Endodermal cell (in vitro differentiated cells): Measurements from ENCODE around the gene AIG1. TPM values are rescaled to one million over a fixed set of nuclear protein-coding genes. Genes with fewer than 3 reads are reported as not detected.

Experiments used
- DNase-seq: peaks from one replicate; pipeline ENCODE4 v3.0.0-alpha.2; 2017
- H3K27ac ChIP-seq: 2 replicates; pipeline ENCODE4 v1.5.1; 2013; ENCODE audit warnings: mild to moderate bottlenecking, low read depth, low read length, moderate library complexity
- H3K27me3 ChIP-seq: 2 replicates; pipeline ENCODE4 v1.6.1; 2013; ENCODE audit warnings: mild to moderate bottlenecking, low read length, moderate library complexity; ENCODE audit not compliant: insufficient read depth, control insufficient read depth, poor library complexity, severe bottlenecking
- H3K36me3 ChIP-seq: 2 replicates; pipeline ENCODE4 v1.7.0; 2013; ENCODE audit warnings: mild to moderate bottlenecking, low read length, moderate library complexity; ENCODE audit not compliant: control insufficient read depth, insufficient read depth
- H3K4me1 ChIP-seq: one replicate; pipeline ENCODE4 v1.7.0; 2013; ENCODE audit warnings: low read length; ENCODE audit not compliant: control insufficient read depth, insufficient read depth
- H3K4me3 ChIP-seq: 2 replicates; pipeline ENCODE4 v1.5.1; 2013; ENCODE audit warnings: mild to moderate bottlenecking, low read length, moderate library complexity
- H3K9ac ChIP-seq: 2 replicates; pipeline ENCODE4 v1.6.1; 2013; ENCODE audit warnings: mild to moderate bottlenecking, low read length, moderate library complexity; ENCODE audit not compliant: poor library complexity, severe bottlenecking; ENCODE audit errors: extremely low read depth
- H3K9me3 ChIP-seq: 2 replicates; pipeline ENCODE4 v1.6.1; 2013; ENCODE audit warnings: mild to moderate bottlenecking, low read length, moderate library complexity; ENCODE audit not compliant: control insufficient read depth
- H3K27ac Mint-ChIP-seq: 2 replicates; pipeline ENCODE4 v1.8.0; 2020; ENCODE audit warnings: mixed read lengths
- H3K27me3 Mint-ChIP-seq: 2 replicates; pipeline ENCODE4 v1.8.0; 2021; ENCODE audit warnings: mild to moderate bottlenecking, mixed read lengths; ENCODE audit not compliant: insufficient read depth
- H3K36me3 Mint-ChIP-seq: 2 replicates; pipeline ENCODE4 v1.8.0; 2020; ENCODE audit warnings: low read depth, mixed read lengths
- H3K4me1 Mint-ChIP-seq: 2 replicates; pipeline ENCODE4 v1.8.0; 2020; ENCODE audit warnings: mixed read lengths
- H3K4me3 Mint-ChIP-seq: 2 replicates; pipeline ENCODE4 v1.8.0; 2020; ENCODE audit warnings: mild to moderate bottlenecking, moderate library complexity, mixed read lengths
- H3K9me3 Mint-ChIP-seq: 2 replicates; pipeline ENCODE4 v1.8.0; 2020; ENCODE audit warnings: mild to moderate bottlenecking, mixed read lengths
- WGBS, 2 experiments: methylation state at CpG; one replicate each; pipeline versions ENCODE4 v1.1.5 to v1.1.7; 2013; ENCODE audit warnings: missing lambda C conversion rate in 2 of 2, mixed read lengths in 1 of 2; ENCODE audit not compliant: insufficient coverage in 1 of 2, insufficient read length in 1 of 2; 5-methylcytosine and 5-hydroxymethylcytosine counted together
- total RNA-seq, 2 donors: library from RNA; stranded (reverse); fragmentation: NEBNext Ultra II Directional in 1 of 2; extraction: Animal tissue kit (Norgen Biotek cat#: 25700) in 1 of 2; gene quantifications; 2 replicates in 1 of 2; 3 replicates in 1 of 2; pipeline ENCODE4 v1.2.1, GENCODE V29; 2021
- TF ChIP-seq, protein P1 (sequence below): fragments of 200-600 bp; sonication (generic); conservative IDR thresholded peaks from 2 replicates; pipeline ENCODE4 v1.5.0; 2021; ENCODE audit warnings: antibody characterized with exemption, mild to moderate bottlenecking

AIG1 gene
- total RNA-seq, 2 donors from 2014 or later: 23.0 to 25.2 TPM

DNA sequence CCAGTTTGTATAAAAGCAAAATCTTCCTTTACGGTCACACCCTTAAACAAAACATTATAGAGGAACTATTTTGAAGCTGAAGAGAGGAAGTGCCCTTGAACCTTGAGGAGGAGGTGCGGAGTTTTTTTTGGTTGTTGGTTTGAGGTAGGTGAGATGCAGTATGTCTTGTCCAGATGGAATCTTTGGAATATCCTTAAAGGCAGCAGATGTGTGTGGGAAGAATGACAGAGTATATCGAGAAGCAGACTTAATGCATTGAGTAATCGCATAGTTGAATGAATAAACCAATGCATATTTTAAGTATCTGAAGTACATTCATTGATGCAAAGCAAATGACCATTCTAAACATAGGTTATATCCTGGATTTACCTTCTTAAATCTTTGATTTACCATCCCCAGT is 49.9 kb downstream of the AIG1 start:
- Mint-ChIP-seq H3K27ac (no peak overlapping the region), H3K4me1 (no peaks in the 10 kb centered on the region), H3K4me3 (no peak overlapping the region), H3K9me3 (no peaks in the 10 kb centered on the region), H3K27me3 (no peaks in the 10 kb centered on the region), H3K36me3 (no peaks in the 10 kb centered on the region)
- Histone ChIP-seq H3K27me3 (no peaks in the 10 kb centered on the region), H3K9me3 (no peaks in the 10 kb centered on the region), H3K4me3 (no peak overlapping the region), H3K9ac (no peak overlapping the region), H3K36me3 (no peaks in the 10 kb centered on the region), H3K27ac (no peak overlapping the region), H3K4me1 (no peaks in the 10 kb centered on the region)
- TF ChIP-seq, protein P1, sequence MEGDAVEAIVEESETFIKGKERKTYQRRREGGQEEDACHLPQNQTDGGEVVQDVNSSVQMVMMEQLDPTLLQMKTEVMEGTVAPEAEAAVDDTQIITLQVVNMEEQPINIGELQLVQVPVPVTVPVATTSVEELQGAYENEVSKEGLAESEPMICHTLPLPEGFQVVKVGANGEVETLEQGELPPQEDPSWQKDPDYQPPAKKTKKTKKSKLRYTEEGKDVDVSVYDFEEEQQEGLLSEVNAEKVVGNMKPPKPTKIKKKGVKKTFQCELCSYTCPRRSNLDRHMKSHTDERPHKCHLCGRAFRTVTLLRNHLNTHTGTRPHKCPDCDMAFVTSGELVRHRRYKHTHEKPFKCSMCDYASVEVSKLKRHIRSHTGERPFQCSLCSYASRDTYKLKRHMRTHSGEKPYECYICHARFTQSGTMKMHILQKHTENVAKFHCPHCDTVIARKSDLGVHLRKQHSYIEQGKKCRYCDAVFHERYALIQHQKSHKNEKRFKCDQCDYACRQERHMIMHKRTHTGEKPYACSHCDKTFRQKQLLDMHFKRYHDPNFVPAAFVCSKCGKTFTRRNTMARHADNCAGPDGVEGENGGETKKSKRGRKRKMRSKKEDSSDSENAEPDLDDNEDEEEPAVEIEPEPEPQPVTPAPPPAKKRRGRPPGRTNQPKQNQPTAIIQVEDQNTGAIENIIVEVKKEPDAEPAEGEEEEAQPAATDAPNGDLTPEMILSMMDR: no peak
- no peak for DNase-seq
- WGBS, 2 experiments: 86% methylated on average over 4 of the region's 4 CpGs; no CpG with 5 or more reads in 1 of the 2 experiments

DNA sequence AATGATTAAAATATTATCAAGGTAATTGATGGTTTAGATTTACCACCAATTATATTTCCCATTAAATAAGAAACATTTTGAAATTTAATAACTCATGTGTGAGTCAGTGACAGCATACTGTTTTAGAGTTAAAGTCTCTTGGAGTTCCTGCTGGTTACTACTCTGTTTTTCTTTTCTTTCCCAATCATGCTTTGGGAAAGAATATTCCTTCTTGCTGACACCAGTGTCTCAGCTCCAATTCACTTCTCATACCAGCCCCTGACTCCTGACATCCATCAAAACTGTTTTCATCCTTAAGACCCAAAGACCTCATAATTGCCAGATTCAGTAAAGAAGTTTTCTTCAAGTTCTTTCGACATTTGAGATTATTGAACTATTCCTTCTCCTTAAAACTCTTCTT is 50.3 kb downstream of the AIG1 start:
- Mint-ChIP-seq H3K36me3 (no peaks in the 10 kb centered on the region), H3K9me3 (no peaks in the 10 kb centered on the region), H3K27me3 (no peaks in the 10 kb centered on the region), H3K4me3 (no peak overlapping the region), H3K27ac (no peak overlapping the region), H3K4me1 (no peaks in the 10 kb centered on the region)
- Histone ChIP-seq H3K9me3 (no peaks in the 10 kb centered on the region), H3K4me3 (no peak overlapping the region), H3K27me3 (no peaks in the 10 kb centered on the region), H3K27ac (no peak overlapping the region), H3K9ac (no peak overlapping the region), H3K36me3 (no peaks in the 10 kb centered on the region), H3K4me1 (no peaks in the 10 kb centered on the region)
- DNase-seq: no peak
- TF ChIP-seq, protein P1: no peak
- WGBS, 2 experiments: 85 to 100% methylated on average over 1 of the region's 1 CpG

DNA sequence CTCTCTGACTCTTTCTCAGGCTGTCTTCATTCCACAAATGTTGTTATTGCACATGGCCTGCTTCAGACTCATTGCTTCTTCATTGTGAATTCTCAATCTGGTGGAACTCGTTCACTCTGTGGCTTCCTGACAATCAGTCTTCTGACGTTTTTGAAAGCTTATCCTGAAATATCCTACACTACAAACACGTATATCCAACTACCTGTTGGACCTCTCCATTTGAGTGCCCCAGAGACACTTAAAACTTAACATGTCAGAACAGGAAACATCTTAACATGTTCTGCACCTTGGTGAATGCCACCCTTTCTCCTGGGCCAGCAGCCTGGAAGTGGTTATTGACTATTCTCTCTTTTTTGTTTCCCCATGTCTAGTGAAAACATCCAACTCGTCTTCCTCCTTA is 50.8 kb downstream of the AIG1 start:
- H3K9me3 Mint-ChIP-seq: no peaks in the 10 kb centered on the region
- H3K27ac Mint-ChIP-seq: no peak overlapping the region
- no peak overlapping the region for H3K4me3 Mint-ChIP-seq
- no peaks in the 10 kb centered on the region for H3K4me1 Mint-ChIP-seq
- H3K36me3 Mint-ChIP-seq: no peaks in the 10 kb centered on the region
- Histone ChIP-seq H3K4me3 (no peak overlapping the region), H3K4me1 (no peaks in the 10 kb centered on the region), H3K36me3 (no peaks in the 10 kb centered on the region), H3K9me3 (no peaks in the 10 kb centered on the region), H3K27ac (no peak overlapping the region), H3K9ac (no peak overlapping the region), H3K27me3 (no peaks in the 10 kb centered on the region)
- DNase-seq: no peak
- 78 to 89% methylated on average over 4 of the region's 4 CpGs for WGBS, 2 experiments
- H3K27me3 Mint-ChIP-seq: no peaks in the 10 kb centered on the region
- TF ChIP-seq, protein P1: no peak
